ENCODE measurements around the gene CCNJL. TPM values are rescaled to one million over a fixed set of nuclear protein-coding genes. Genes with fewer than 3 reads are reported as not detected.
"Not testable (repeated sequence)": the region's sequence is repeated elsewhere in the genome, so short reads cannot be mapped to it uniquely, and the experiment has no call there.

CCNJL gene
- total RNA-seq, 2 experiments from 2014 or later = 0.13 TPM; not detected in 1

GRCh38 chr5:160339406-160340130 lies 27.2 kb upstream of the CCNJL start:
- CTCF ChIA-PET = no interaction called here
- POLR2A ChIA-PET = no interaction called here

GRCh38 chr5:160334716-160335115 lies 22.4 kb upstream of the CCNJL start:
- CTCF ChIA-PET, POLR2A ChIA-PET: not testable (repeated sequence)

GRCh38 chr5:160333721-160334120 lies 21.4 kb upstream of the CCNJL start:
- POLR2A ChIA-PET = no interaction called here

GRCh38 chr5:160330212-160330611 lies 17.8 kb upstream of the CCNJL start:
- ChIA-PET CTCF (no interaction called here), POLR2A (no interaction called here)

More at GRCh38 chr5:160333721-160334120, 21.4 kb upstream of the CCNJL start:
- CTCF ChIA-PET = interaction anchor here (1.2 kb wide), 1 partner anchor 11 kb away, joined by 5 read pairs; no protein-coding TSS in a partner anchor

GRCh38 chr5:160327818-160328217 lies 15.5 kb upstream of the CCNJL start:
- POLR2A ChIA-PET = no interaction called here
- CTCF ChIA-PET = no interaction called here

GRCh38 chr5:160326981-160327380 lies 14.6 kb upstream of the CCNJL start:
- ChIA-PET POLR2A (no interaction called here), CTCF (no interaction called here)

- ChIA-PET CTCF (no interaction called here), POLR2A (no interaction called here)
These were observed 13.4 kb upstream of the CCNJL start for GRCh38 chr5:160325716-160326115.

GRCh38 chr5:160324886-160325285 lies 12.5 kb upstream of the CCNJL start:
- ChIA-PET CTCF (no interaction called here), POLR2A (interaction anchor here (0.5 kb wide), 1 partner anchor 478 kb away, joined by 6 read pairs; no protein-coding TSS in a partner anchor)

- CTCF ChIA-PET = interaction anchor here (0.6 kb wide), 1 partner anchor 78 kb away, joined by 3 read pairs; no protein-coding TSS in a partner anchor
- POLR2A ChIA-PET = no interaction called here
These were observed 6.0 kb upstream of the CCNJL start for GRCh38 chr5:160318409-160318808.

- ChIA-PET CTCF (no interaction called here), POLR2A (no interaction called here)
These were observed 5.1 kb upstream of the CCNJL start for GRCh38 chr5:160317434-160317833.

GRCh38 chr5:160315968-160316367 lies 3.6 kb upstream of the CCNJL start:
- CTCF ChIA-PET = no interaction called here
- POLR2A ChIA-PET = no interaction called here

- ChIA-PET POLR2A (no interaction called here), CTCF (no interaction called here)
These were observed 780 bp upstream of the CCNJL start for GRCh38 chr5:160312960-160313727.

- ChIA-PET CTCF (interaction anchor here (0.7 to 0.9 kb wide), 3 partner anchors 34 to 129 kb away, joined by 3 read pairs; no protein-coding TSS in a partner anchor), POLR2A (no interaction called here)
These were observed 752 bp downstream of the CCNJL start for GRCh38 chr5:160311491-160312133.

GRCh38 chr5:160310552-160311295 lies 1.6 kb downstream of the CCNJL start:
- CTCF ChIA-PET = interaction anchor here (0.7 kb wide), 1 partner anchor 112 kb away, joined by 3 read pairs; no protein-coding TSS in a partner anchor
- POLR2A ChIA-PET = no interaction called here

GRCh38 chr5:160310140-160310539 lies 2.2 kb downstream of the CCNJL start:
- POLR2A ChIA-PET = no interaction called here
- CTCF ChIA-PET = no interaction called here

- ChIA-PET CTCF (no interaction called here), POLR2A (no interaction called here)
These were observed 5.7 kb downstream of the CCNJL start for GRCh38 chr5:160306696-160307095.

- CTCF ChIA-PET = no interaction called here
These were observed 7.0 kb downstream of the CCNJL start for GRCh38 chr5:160305319-160305718.

GRCh38 chr5:160303690-160304089 lies 8.7 kb downstream of the CCNJL start:
- POLR2A ChIA-PET = no interaction called here
- CTCF ChIA-PET = no interaction called here

More at GRCh38 chr5:160305319-160305718, 7.0 kb downstream of the CCNJL start:
- POLR2A ChIA-PET = no interaction called here

GRCh38 chr5:160298189-160298588 lies 14.2 kb downstream of the CCNJL start:
- ChIA-PET POLR2A (no interaction called here), CTCF (no interaction called here)

GRCh38 chr5:160297776-160298175 lies 14.6 kb downstream of the CCNJL start:
- ChIA-PET CTCF (no interaction called here), POLR2A (no interaction called here)

All from activated CD8-positive, alpha-beta memory T cell treated with anti-CD3 and anti-CD28 coated beads for 36 hours (primary cell).